SHP77 (cell line): ENCODE data around the gene GDI2.
"Not testable (repeated sequence)": the region's sequence is repeated elsewhere in the genome, so short reads cannot be mapped to it uniquely, and the experiment has no call there.

ENCODE experiments used
- DNase-seq, 2 experiments: peaks; one replicate each; lab custom pipeline; 2025; lab: John Stamatoyannopoulos, UW

Gene GDI2

DNA sequence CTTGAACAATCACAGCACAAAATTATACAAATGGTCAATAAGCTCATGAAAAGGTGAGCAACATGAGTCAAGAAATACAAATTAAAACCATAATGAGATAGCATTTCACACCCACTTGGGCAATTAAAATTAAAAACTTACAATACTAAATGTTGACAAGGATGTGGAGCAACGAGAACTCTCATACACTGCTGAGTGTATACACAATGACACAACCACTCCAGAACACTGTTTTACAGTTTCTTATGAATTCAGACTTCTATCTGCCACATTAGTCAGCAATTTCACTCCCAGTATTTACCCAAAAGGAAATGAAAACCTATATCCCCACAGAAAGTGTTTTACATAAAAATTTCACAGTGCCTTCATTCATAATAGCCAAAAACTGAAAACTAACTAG lies 31.1 kb downstream of the GDI2 start:
- DNase-seq, result no peak

DNA sequence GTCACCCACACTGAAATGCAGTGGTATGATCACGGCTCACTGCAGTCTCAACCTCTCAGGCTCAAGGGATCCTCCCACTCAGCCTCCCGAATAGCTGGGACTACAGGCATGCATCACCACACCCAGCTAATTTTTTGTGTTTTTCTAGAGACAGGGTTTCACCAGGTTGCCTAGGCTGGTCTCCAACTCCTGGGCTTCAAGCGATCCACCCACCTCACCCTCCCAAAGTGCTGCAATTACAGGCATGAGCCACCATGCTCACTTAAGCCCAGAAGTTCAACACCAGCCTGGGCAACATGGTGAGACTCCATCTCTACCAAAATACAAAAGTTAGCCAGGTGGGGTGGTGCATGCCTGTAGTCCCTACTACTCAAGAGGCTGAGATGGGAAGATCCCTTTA lies 33.5 kb downstream of the GDI2 start:
- no peak for DNase-seq

DNA sequence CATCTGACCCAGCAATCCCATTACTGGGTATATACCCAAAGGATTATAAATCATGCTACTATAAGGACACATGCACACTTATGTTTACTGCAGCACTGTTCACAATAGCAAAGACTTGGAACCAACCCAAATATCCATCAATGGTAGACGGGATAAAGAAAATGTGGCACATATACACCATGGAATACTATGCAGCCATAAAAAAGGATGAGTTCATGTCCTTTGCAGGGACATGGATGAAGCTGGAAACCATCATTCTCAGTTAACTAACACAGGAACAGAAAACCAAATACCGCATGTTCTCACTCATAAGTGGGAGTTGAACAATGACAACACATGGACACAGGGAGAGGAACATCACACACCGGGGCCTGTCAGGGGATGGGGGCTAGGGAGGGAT lies 35.5 kb downstream of the GDI2 start:
- not testable (repeated sequence) for DNase-seq

DNA sequence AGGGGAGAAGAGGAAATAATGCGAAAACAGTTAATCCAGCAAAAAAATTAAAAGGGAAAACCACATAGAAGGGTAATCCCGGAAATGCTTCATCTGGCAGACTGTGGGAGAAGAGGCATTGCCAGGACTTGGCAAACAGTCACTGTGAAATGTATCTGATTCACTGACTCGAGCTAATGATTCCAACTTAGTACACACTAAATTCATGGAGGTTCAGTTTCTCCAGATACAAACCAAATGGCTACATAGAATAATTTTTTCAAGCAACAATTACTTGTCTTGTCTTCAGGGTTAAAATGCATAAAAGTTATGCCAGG lies 36.4 kb downstream of the GDI2 start:
- no peak for DNase-seq

DNA sequence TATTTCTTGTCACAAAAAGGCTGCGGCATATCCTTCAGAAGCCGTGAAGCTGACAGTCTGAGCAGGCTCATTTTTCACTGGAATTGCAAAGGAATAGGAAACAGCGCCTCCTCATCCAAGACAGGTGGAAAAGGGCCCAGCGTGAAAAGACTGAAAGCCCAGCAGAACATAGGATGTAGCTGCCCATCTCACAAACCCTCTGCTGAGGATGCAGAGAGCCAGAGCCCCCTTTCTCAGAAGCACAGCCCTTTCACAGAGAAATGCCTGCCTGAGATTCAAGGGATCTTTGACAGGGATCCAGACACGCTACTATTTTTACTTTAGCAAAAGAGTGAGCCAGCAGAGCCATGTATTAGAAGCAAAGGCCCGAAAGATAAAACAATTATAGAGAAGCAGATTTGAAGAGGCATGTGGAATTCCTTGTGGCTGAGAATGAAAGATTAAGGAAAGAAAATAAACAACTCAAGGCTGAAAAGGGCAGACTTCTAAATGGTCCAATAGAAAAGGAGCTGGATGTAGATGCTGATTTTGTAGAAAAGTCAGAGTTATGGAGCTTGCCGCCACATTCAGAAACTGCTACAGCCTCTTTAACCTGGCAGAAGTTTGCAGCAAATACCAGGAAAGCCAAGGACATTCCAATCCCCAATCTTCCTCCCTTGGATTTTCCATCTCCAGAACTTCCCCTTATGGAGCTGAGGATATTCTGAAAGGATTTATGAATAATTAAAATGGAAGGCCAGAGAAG lies 36.9 kb downstream of the GDI2 start:
- no peak for DNase-seq

DNA sequence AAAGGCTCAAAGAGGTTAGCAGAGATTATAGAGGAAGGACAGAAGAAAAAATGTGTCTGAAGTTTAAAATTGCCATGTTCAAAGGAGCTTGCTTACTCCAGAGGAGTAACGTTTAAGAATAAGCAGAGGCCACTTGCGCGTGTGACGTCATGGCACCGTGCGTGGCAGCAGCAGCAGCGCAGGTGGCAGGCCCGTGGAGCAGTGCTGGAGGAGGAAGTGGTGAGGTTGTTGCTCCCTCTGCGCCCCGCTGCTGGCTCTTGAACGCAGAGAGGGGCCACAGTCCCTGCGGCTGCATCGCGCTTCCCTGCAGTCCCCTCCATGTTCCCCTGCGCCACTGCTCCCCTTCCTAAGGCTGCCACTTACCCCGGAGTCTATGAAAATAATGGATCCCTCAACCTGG lies 37.5 kb downstream of the GDI2 start:
- DNase-seq, result no peak

DNA sequence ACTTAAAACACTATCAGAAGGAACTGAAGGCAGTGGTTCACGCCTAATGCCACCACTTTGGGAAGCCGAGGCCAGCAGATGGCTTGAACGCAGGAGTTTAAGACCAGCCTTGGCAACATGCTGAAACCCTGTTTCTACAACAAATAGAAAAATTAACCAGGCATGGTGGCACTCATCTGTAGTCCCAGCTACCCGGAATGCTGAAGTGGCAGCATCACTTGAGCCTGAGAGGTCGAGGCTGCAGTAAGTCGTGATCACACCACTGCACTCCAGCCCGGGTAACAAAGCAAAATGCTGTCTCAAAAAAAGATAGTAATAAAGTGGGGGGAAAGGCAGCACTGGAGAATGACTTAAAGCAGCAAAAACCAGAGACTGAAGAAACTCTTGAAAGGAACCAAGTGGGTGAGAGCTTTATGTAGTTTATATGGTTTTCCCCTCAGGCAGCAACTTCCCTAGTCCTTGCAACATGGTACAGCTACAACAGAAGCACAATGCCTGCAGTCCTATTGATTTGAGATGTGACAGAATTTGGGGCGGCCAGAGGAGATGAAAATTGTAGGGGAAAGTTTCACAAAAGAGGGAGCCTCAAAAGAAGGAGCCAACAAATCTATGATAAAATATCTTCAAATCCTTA lies 38.1 kb downstream of the GDI2 start:
- DNase-seq, result no peak

DNA sequence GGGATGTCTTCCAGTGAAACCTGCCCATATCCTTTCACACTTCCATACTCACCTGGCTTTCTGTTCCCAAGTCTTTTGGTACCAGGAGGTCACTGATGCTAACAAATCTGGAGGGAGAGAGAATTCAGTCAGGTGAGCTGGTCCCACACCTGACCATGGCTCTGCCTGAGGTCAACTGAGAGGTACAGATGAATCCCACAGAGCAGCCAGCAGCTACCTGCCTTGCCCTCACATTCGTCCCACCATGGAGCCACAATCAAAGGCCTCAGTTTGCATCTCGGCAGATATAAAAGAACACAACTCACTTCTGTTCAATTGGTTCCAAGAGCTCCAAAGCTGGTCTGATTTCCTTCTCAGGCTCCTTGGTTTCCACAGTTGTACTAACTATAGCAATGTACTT lies 47.0 kb downstream of the GDI2 start:
- no peak for DNase-seq

DNA sequence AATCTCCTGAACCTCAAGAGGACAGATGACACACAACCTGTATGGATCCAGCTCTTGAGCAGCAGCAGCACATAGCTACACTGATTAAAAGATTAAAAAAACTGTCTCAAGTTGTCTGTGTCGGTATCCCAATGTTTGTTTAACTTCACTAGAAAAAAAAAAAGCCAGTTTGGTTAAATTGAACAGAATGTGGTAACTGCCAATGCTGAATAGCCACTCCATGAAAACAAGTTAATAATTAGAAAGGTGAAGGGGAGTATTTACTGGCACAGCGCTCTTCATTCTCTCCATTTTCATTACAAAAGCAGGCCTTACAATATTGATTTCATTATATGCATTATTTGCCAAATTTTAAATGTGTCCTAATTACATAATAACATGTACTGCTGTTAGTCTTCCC lies 47.6 kb downstream of the GDI2 start:
- DNase-seq, result no peak

DNA sequence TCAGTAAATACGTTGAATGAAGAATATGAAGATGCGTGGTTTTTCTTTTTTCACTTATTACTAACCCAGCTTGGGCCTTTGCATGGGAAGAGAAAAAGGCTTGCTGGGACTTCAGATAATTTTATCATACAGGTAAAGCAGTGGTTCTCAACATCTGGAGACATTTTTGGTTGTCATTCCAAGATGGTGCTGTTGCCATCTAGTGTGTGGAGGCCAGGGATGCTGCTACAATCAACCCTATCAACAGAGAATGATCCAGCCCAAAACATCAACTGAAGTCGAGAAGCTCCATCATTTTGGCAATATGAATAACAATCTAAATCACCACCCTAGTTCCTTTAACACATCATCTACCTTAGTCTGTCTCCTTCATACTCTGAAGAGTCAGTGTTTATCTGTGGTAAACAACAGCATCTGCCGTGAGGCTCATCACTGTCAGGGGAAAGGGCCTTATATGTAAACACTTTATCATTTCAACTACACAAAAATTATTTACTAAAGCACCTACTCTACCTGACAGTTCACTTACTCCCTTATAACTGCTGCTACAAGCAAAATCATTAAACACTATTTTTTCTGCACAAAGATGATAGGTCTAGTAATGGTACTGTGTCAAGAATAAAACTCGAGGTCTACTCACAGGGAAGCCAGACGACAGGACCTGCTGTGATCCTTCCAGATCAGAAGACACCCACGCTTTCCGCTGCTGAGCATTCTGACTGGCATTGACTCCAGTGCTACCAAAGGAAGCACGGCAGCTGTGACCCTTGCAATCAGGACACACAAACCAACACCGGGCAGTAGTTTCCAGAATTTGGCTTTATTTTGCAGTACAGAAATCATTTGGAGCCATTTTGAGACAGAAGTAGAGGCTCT lies 48.6 kb downstream of the GDI2 start:
- no peak for DNase-seq

DNA sequence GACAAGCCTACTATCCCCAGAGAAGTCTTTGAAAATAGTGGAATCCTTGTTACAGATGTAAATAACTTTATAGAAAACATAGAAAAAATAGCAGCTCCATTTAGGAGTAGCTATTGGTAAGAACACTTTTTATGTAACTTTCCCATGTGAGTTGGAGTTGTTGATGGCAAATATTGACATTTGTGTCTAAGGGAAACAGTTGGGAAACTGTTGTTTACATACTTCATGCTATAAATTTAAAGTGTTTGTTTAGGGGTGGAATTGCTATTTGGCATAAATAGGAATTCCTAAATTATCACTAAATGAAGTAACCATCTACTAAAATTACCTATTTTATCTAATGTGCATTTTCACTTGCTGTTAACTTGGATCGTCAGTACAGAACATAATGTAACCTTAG lies 50.7 kb downstream of the GDI2 start:
- DNase-seq, result no peak

DNA sequence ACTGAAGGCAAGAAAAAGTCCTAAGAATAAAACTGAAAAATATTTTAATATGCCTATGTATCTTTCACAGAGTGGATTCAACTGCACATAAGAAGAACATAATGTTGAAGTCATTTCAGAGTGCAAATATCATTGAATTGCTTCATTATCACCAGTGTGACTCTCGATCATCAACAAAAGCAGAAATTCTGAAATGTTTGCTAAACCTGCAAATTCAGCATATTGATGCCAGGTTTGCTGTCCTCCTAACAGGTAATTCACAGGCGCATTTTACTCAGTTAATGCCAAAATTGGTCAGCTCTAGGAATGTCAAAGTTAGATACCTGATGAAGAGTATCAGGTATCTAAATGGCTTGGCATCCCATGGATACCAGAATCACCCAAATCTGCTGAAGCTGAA lies 52.0 kb downstream of the GDI2 start:
- DNase-seq, result no peak

DNA sequence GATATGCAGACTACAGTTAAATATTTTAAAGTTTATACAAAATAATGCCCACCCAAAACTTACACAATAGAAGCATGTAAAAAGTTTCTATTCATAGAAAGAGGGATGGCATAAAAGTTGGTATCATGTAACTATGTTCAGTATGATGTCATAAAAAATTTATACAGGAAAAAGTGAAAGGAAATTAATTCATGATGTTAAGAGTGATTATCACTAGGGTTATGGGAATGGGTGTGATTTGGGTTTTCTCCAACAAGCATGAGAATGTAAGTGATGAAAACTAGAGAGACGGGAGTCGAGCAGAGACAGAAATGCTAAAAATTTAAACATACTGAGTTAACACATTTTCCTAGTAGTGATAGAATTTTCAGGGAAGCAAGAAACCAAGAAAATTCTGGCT lies 52.7 kb downstream of the GDI2 start:
- DNase-seq, result no peak

DNA sequence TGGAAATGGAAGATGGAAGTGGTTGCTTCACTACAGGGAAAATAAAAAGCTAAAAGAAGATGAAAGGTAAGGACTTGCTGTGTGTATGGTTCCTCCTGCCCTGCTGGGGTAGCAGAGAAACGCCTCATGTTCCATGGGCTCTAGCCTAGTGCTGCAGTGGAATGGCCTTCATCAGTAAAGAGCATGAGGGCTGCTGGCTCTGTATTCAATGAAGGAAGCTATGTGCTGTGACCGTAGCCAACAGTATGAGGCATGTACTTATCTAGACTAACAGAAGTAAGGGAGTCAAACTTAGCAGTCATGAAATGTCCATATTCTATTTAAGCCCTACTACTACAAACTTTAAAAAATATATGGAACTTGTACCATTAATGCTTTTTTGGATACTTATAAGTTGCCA lies 54.3 kb downstream of the GDI2 start:
- DNase-seq, result no peak

DNA sequence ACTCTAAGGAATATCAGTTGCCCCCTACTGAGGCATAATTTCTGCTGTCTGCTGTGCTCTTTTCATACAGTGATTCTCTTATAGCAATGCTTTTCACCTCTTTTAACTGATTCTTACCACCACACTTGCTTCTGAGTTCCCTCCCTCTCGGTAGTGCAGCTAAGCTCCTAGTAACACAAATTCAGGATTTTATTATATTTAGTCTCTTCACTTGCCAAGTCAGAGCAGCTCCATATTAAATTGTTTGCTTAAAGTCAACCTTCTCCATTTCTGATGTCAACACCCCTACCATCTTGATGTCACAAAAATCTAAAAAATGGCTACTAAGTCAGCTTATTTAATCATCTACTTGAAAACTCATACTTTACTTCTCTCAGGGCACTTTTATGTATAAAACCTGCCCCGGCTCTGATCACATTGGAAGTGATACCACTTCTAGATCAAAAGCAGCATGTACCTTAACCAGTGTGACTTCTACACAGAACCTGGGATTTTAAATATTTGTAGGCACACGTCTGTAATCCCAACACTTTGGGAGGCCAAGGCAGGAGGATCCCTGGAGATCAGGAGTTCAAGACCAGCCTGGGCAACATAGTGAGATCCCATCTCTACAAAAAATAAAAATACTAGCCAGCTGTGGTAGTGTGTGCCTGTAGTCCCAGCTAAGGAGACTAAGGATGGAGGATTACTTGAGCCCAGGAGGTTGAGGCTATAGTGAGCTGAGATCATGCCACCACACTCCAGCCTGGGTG lies 55.3 kb downstream of the GDI2 start:
- DNase-seq, result no peak

DNA sequence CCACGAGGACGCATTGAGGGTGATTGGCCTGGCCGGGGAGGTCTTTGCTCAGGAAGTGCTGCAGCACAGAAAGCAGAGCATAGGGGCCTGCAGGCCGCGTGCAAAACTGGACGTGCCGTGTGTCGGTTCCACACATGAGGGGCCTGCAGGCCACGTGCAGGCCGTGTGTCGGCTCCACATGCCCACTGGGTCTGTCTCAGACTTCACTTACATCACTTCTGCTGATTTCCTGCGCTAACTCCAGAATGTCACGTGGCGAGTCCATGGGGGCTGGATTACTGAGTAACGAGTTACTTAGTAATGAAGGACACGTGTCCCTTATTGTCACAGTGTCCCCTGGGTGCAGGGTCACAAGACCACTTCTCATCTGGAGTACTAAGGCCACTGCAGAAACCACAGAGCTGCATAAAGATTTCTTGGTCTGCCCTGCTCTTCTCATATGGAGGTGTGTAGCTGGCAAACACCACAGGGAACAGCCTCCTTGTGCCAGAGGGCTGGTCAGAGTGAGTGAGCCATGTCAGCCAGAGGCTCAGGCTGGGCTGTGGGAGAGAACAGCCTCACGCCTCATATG lies 60.8 kb downstream of the GDI2 start:
- no peak for DNase-seq

DNA sequence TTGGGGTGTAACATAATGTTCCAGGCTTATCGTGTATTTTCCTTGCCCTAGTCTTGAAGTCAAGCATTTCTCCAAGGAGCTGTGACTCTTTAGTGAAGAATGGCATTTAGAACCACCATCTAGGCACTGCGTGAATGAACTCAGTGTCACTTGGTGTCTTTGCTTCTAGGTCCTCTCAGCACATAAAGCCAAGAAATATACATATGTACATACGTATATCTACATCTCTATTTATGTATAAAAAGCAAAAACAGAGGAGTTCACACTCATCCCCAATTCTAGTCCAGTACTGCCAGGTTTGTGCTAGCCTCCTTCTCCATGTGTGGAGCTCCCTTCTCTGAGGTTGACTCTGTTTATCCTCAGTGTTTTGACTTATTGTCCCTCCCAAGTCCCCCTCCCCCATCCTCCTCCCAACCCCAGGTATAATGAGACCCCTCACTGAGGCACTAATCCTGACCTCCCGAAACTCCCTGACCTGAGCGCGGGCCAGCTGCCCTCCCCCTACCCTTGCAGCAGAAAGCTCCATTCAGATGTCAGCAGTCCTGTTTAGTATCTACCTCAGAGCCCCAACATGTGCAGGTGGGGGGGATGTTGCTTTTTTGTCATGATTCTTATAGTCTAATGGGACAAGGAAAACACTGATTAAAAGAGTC lies 61.5 kb downstream of the GDI2 start:
- no peak for DNase-seq

DNA sequence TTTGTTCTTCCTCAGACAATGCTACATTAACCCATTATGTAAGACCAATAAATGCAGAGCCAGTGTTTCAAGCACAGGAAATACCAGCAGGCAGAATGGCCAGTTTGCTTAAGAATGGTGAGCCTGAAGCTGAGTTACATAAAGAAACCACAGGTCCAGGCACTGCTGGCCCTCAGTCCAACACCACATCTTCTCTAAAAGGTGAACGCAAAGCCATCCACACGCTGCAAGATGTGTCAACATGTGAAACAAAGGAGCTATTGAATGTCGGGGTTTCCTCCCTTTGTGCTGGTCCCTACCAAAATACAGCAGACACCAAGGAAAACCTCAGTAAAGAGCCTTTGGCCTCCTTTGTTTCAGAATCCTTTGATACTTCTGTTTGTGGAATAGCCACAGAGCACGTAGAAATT lies 64.8 kb downstream of the GDI2 start:
- no peak for DNase-seq

DNA sequence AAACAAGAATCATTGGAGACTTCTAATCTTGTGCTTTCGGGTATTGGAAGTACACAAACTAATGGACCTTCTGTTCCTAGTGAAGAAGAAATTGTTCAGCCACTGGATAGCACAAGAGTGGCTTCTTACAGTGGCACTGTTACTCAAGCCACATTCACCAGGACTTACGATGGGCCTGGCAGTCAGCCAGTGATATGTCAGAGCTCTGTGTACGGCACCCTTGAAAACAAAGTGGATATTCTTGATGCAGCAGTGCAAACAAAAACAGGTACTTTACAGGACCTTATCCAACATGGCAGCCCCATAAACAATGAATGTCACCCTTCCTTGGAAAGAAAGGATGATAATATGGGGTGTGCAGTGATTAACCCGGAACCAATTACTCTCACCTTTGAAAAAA lies 67.0 kb downstream of the GDI2 start:
- DNase-seq, result no peak

DNA sequence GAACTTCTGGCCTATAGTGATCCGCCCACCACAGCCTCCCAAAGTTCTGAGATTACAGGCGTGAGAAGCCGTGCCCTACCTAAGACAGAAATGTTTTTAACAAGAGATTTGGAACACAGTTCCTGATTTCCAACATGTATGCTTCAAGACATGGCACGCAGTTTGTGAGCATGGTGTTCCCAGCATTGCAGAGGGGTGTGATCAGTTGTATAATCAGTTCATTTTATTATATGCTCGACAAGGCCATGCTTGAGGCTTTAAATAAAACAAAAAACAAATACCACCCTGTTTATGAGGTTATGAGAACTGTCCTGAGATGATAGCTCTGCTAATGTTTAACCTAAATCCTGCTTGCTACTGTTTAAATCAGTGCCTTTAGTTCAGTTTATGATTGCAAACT lies 68.4 kb downstream of the GDI2 start:
- DNase-seq, result no peak

DNA sequence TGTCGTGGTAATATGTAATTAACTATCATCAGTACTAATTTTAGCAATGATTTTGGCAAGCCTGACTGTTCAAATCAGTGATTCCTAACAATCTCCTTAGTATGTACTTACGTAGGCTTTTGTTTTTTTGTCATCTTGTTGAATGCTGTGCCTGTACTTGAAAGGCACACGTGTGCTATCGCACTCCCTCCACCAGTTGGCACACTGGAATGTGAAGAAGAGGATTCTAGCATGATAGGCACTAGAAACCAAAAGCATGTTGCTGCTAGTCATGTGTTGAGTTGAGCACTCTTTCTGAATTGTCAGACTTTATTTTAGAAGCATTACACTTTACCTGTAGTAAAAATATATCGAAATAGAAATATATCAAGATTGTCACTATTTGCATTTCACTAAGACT lies 69.5 kb downstream of the GDI2 start:
- DNase-seq, result no peak

DNA sequence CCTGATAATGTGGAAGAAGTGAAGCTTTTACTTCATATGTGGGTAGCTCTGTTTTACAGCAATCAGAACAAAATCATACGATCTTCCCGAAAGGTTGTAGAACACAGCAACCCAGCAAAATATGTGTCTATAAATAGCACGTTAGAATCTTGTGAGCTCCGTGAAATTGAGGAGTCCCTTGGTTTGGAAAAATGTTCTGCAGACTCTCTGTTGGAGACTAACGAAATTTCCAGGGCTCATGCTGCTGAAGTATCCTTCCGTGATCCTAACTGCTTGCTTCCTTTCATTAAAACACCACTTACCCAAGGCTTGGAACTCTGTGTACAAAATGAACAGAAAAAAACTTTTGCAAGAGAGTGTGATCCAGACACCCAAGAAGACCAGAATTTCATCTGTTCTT lies 71.1 kb downstream of the GDI2 start:
- DNase-seq, result no peak
